Nephron (organoid): ENCODE results near the gene RNF31.

Source experiments
- H3K27ac Mint-ChIP-seq, 3 experiments: 2 replicates each; pipeline ENCODE4 v1.8.0; 2020; ENCODE audit warnings: mixed read lengths in 3 of 3, mild to moderate bottlenecking in 2 of 3, moderate library complexity in 1 of 3
- H3K27me3 Mint-ChIP-seq: 2 replicates; pipeline ENCODE4 v1.8.0; 2021; ENCODE audit warnings: low read depth, mild to moderate bottlenecking, moderate library complexity, mixed read lengths
- H3K36me3 Mint-ChIP-seq: 2 replicates; pipeline ENCODE4 v1.8.0; 2020; ENCODE audit warnings: low read depth, mixed read lengths
- H3K4me1 Mint-ChIP-seq: 2 replicates; pipeline ENCODE4 v1.8.0; 2020; ENCODE audit warnings: mixed read lengths
- H3K4me3 Mint-ChIP-seq, 3 experiments: 2 replicates each; pipeline ENCODE4 v1.8.0; 2020; ENCODE audit warnings: mild to moderate bottlenecking in 3 of 3, mixed read lengths in 3 of 3, moderate library complexity in 2 of 3
- H3K9me3 Mint-ChIP-seq: 2 replicates; pipeline ENCODE4 v1.8.0; 2020; ENCODE audit warnings: mixed read lengths
- TF ChIP-seq, protein P1 (sequence below), 3 experiments: fragments of 200-600 bp; sonication (generic); IDR thresholded peaks; one replicate each; pipeline ENCODE4 v1.5.0; 2021; ENCODE audit warnings: antibody characterized with exemption in 3 of 3; ENCODE audit not compliant: unreplicated experiment in 3 of 3

The RNF31 gene

DNA sequence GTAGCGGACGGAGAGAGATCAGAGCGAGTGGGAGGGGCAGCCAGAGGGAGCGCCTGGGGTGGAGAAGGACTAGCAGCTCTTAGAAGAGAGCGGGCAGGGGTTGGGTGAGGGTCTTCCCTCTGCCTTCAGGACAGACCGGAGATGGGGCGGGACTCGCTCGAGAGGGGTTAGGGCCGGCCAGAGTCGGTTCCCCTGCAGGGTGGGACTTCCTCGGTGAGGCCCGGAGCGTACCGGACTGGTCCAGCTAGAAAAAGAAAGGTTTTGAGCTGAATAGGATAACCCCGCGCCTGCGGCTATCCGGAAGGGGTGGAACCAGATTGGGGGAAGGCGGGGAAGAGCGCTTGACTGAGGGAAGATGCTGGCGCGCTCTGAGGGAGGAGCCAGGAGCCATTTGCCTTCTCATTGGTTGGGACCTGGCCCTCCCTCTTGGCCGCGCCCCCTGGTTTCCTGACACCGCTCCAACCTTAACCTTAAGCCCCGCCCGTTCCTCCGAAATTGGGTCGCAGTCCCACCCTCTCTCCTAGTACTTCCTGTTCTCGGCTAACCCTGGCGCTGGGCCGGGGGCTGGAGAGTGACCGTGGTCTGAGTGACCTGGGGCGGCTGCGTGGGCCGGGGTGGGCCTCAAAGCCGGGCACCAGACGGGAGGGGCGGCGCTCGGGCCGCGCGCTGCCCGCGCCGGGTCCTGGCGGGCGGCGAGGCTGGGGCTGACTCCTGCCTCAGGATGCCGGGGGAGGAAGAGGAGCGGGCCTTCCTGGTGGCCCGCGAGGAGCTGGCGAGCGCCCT lies at the start of gene RNF31:
TSS of gene RNF31 (plus strand) at position 521 of the 783 bp plus-strand sequence. CDS start at position 722, 201 bp downstream.
- Mint-ChIP-seq H3K4me3 (peak within 1 kb of the TSS; percentile 96 to 98 (median 97)), H3K4me1 (peaks cover 18% of the 10 kb centered on the region), H3K27ac (peak within 1 kb of the TSS; percentile 89 to 97 (median 94)), H3K9me3 (no peaks in the 10 kb centered on the region), H3K27me3 (no peaks in the 10 kb centered on the region), H3K36me3 (peaks cover 24% of the 10 kb centered on the region)
- TF ChIP-seq, protein P1, sequence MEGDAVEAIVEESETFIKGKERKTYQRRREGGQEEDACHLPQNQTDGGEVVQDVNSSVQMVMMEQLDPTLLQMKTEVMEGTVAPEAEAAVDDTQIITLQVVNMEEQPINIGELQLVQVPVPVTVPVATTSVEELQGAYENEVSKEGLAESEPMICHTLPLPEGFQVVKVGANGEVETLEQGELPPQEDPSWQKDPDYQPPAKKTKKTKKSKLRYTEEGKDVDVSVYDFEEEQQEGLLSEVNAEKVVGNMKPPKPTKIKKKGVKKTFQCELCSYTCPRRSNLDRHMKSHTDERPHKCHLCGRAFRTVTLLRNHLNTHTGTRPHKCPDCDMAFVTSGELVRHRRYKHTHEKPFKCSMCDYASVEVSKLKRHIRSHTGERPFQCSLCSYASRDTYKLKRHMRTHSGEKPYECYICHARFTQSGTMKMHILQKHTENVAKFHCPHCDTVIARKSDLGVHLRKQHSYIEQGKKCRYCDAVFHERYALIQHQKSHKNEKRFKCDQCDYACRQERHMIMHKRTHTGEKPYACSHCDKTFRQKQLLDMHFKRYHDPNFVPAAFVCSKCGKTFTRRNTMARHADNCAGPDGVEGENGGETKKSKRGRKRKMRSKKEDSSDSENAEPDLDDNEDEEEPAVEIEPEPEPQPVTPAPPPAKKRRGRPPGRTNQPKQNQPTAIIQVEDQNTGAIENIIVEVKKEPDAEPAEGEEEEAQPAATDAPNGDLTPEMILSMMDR (IDR thresholded peaks at IDR 0.05; ENCODE audit: unreplicated experiment in 3 of 3), result no peak

GRCh38 chr14:24098229-24098926 lies 48.9 kb upstream of the RNF31 start:
- H3K4me3 Mint-ChIP-seq, result no peak overlapping the region

GRCh38 chr14:24098927-24099813 lies 48.1 kb upstream of the RNF31 start:
- Mint-ChIP-seq H3K27ac (no peak overlapping the region), H3K4me1 (peaks cover 15% of the 10 kb centered on the region), H3K27me3 (peaks cover 7% of the 10 kb centered on the region), H3K4me3 (no peak overlapping the region), H3K9me3 (no peaks in the 10 kb centered on the region), H3K36me3 (peaks cover 12% of the 10 kb centered on the region)
- TF ChIP-seq, protein P1 (IDR thresholded peaks at IDR 0.05; ENCODE audit: unreplicated experiment in 3 of 3), result no peak

More at GRCh38 chr14:24098229-24098926, 48.9 kb upstream of the RNF31 start:
- peaks cover 15% of the 10 kb centered on the region for H3K4me1 Mint-ChIP-seq
- peaks cover 4% of the 10 kb centered on the region for H3K36me3 Mint-ChIP-seq
- no peak overlapping the region for H3K27ac Mint-ChIP-seq
- TF ChIP-seq, protein P1 (IDR thresholded peaks at IDR 0.05; ENCODE audit: unreplicated experiment in 3 of 3), result no peak
- peaks cover 7% of the 10 kb centered on the region for H3K27me3 Mint-ChIP-seq
- no peaks in the 10 kb centered on the region for H3K9me3 Mint-ChIP-seq

- Mint-ChIP-seq H3K9me3 (no peaks in the 10 kb centered on the region), H3K4me1 (peaks cover 4% of the 10 kb centered on the region), H3K27ac (no peak overlapping the region), H3K27me3 (peaks cover 4% of the 10 kb centered on the region), H3K4me3 (no peak overlapping the region), H3K36me3 (peaks cover 15% of the 10 kb centered on the region)
- TF ChIP-seq, protein P1 (IDR thresholded peaks at IDR 0.05; ENCODE audit: unreplicated experiment in 3 of 3), result no peak
Measured at GRCh38 chr14:24100197-24100981, 46.9 kb upstream of the RNF31 start.

GRCh38 chr14:24100982-24101494 lies 46.3 kb upstream of the RNF31 start:
- TF ChIP-seq, protein P1 (IDR thresholded peaks at IDR 0.05; ENCODE audit: unreplicated experiment in 3 of 3), result no peak
- H3K27me3 Mint-ChIP-seq, result no peaks in the 10 kb centered on the region
- no peak overlapping the region for H3K4me3 Mint-ChIP-seq
- H3K4me1 Mint-ChIP-seq, result no peaks in the 10 kb centered on the region
- H3K27ac Mint-ChIP-seq, result no peak overlapping the region
- no peaks in the 10 kb centered on the region for H3K9me3 Mint-ChIP-seq
- peaks cover 15% of the 10 kb centered on the region for H3K36me3 Mint-ChIP-seq
